Mononuclear cell (primary cell): ENCODE data around the gene UBXN10. TPM values are rescaled to one million over a fixed set of nuclear protein-coding genes. Genes with fewer than 3 reads are reported as not detected.
"Not testable (repeated sequence)": the region's sequence is repeated elsewhere in the genome, so short reads cannot be mapped to it uniquely, and the experiment has no call there.

Experiments used
- H3K27me3 ChIP-seq: 2 replicates; pipeline ENCODE4 v1.6.0; 2011; ENCODE audit warnings: low read length, control low read depth; ENCODE audit not compliant: insufficient read depth
- H3K4me1 ChIP-seq: 2 replicates; pipeline ENCODE4 v1.5.1; 2011; ENCODE audit warnings: mild to moderate bottlenecking, low read length, control low read depth; ENCODE audit not compliant: insufficient read depth
- H3K4me3 ChIP-seq: 2 replicates; pipeline ENCODE4 v1.5.1; 2011; ENCODE audit warnings: mild to moderate bottlenecking, low read length, moderate library complexity
- H3K9me3 ChIP-seq: 2 replicates; pipeline ENCODE4 v1.5.1; 2011; ENCODE audit warnings: low read depth, mild to moderate bottlenecking, control low read depth, low read length
- total RNA-seq: library from RNA; depleted of rRNA; stranded (reverse); fragments of >200 nt; gene quantifications from one replicate; pipeline ENCODE4 v1.2.3, GENCODE V29; 2012

UBXN10 gene
- total RNA-seq, 1 donor: 0.52 TPM

- no peaks in the 10 kb centered on the region for H3K4me1 ChIP-seq
- H3K4me3 ChIP-seq: no peak overlapping the region
- no peaks in the 10 kb centered on the region for H3K9me3 ChIP-seq
- peaks cover 22% of the 10 kb centered on the region for H3K27me3 ChIP-seq
These were observed 37.9 kb downstream of the UBXN10 start for GRCh38 chr1:20223551-20224419.

GRCh38 chr1:20224546-20224945 lies 38.6 kb downstream of the UBXN10 start:
- Histone ChIP-seq H3K4me1 (no peaks in the 10 kb centered on the region), H3K9me3 (no peaks in the 10 kb centered on the region), H3K4me3 (no peak overlapping the region), H3K27me3 (peaks cover 25% of the 10 kb centered on the region)

- H3K4me3 ChIP-seq: no peak overlapping the region
- no peaks in the 10 kb centered on the region for H3K4me1 ChIP-seq
- no peaks in the 10 kb centered on the region for H3K9me3 ChIP-seq
- peaks cover 24% of the 10 kb centered on the region for H3K27me3 ChIP-seq
These were observed 41.8 kb downstream of the UBXN10 start for GRCh38 chr1:20227704-20228103.

GRCh38 chr1:20228314-20228825 lies 42.5 kb downstream of the UBXN10 start:
- peaks cover 30% of the 10 kb centered on the region for H3K27me3 ChIP-seq
- H3K4me1 ChIP-seq: no peaks in the 10 kb centered on the region
- no peak overlapping the region for H3K4me3 ChIP-seq
- no peaks in the 10 kb centered on the region for H3K9me3 ChIP-seq

GRCh38 chr1:20229171-20229570 lies 43.3 kb downstream of the UBXN10 start:
- Histone ChIP-seq H3K4me3 (no peak overlapping the region), H3K27me3 (peaks cover 36% of the 10 kb centered on the region)

GRCh38 chr1:20232564-20232963 lies 46.7 kb downstream of the UBXN10 start:
- not testable (repeated sequence) for H3K4me1 ChIP-seq, H3K9me3 ChIP-seq, H3K4me3 ChIP-seq
- peaks cover 30% of the 10 kb centered on the region for H3K27me3 ChIP-seq

More at GRCh38 chr1:20229171-20229570, 43.3 kb downstream of the UBXN10 start:
- no peaks in the 10 kb centered on the region for H3K9me3 ChIP-seq
- H3K4me1 ChIP-seq: no peaks in the 10 kb centered on the region

- peaks cover 26% of the 10 kb centered on the region for H3K27me3 ChIP-seq
- no peak overlapping the region for H3K4me3 ChIP-seq
- H3K9me3 ChIP-seq: no peaks in the 10 kb centered on the region
- H3K4me1 ChIP-seq: no peaks in the 10 kb centered on the region
These were observed 47.5 kb downstream of the UBXN10 start for GRCh38 chr1:20233394-20233793.

GRCh38 chr1:20233866-20234265 lies 48.0 kb downstream of the UBXN10 start:
- H3K27me3 ChIP-seq: peaks cover 25% of the 10 kb centered on the region
- H3K9me3 ChIP-seq: no peaks in the 10 kb centered on the region
- no peaks in the 10 kb centered on the region for H3K4me1 ChIP-seq
- H3K4me3 ChIP-seq: no peak overlapping the region

GRCh38 chr1:20234788-20235535 lies 49.1 kb downstream of the UBXN10 start:
- Histone ChIP-seq H3K9me3 (no peaks in the 10 kb centered on the region), H3K4me1 (no peaks in the 10 kb centered on the region), H3K4me3 (no peak overlapping the region), H3K27me3 (peaks cover 23% of the 10 kb centered on the region)

- H3K4me1 ChIP-seq: no peaks in the 10 kb centered on the region
- H3K4me3 ChIP-seq: no peak overlapping the region
- no peaks in the 10 kb centered on the region for H3K9me3 ChIP-seq
- H3K27me3 ChIP-seq: peaks cover 24% of the 10 kb centered on the region
These were observed 51.8 kb downstream of the UBXN10 start for GRCh38 chr1:20237646-20238045.

GRCh38 chr1:20240012-20240411 lies 54.1 kb downstream of the UBXN10 start:
- no peak overlapping the region for H3K4me3 ChIP-seq
- peaks cover 10% of the 10 kb centered on the region for H3K27me3 ChIP-seq
- no peaks in the 10 kb centered on the region for H3K4me1 ChIP-seq
- no peaks in the 10 kb centered on the region for H3K9me3 ChIP-seq

GRCh38 chr1:20242890-20243479 lies 57.1 kb downstream of the UBXN10 start:
- H3K9me3 ChIP-seq: no peaks in the 10 kb centered on the region
- no peaks in the 10 kb centered on the region for H3K4me1 ChIP-seq
- no peak overlapping the region for H3K4me3 ChIP-seq
- peaks cover 12% of the 10 kb centered on the region for H3K27me3 ChIP-seq
